T-helper 2 cell (primary cell): ENCODE measurements around the gene PASD1.
"Not testable (repeated sequence)": the region's sequence is repeated elsewhere in the genome, so short reads cannot be mapped to it uniquely, and the experiment has no call there.

Experiments used
- DNase-seq, 5 experiments: peaks; one replicate each; pipeline versions ENCODE4 v3.0.0 to v3.0.0-alpha.2; 2012 to 2022
- total RNA-seq, 2 donors: gene quantifications; one replicate each; lab custom pipeline; 2026; lab: John Stamatoyannopoulos, UW

Gene PASD1
- 0 reads per million in 2 donors for total RNA-seq

GRCh38 chrX:151563449-151563848 is at the start of gene PASD1:
TSS of gene PASD1 (plus strand) at chrX:151563675. CDS start at chrX:151601554, 37,879 bp downstream.
- DNase-seq: no peak

DNA sequence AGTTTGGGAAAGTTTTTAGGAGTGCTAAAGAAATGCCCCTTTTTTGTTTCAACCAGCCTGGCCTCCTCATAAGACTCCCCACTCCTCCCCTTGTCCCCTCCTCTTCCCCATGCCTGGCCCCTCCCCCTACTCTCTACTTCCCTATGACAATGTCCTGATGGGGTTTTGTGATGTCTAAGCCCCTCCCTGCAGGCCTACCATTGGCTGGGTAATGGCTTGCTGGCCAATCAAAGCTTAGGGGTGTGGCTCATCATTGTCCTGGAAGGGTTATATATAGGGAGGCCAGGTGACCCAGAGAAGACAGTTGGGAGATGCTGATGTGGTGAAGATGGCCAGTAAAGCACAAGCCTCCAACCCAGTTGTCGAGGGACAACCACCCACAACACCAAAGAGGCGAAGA is 48.2 kb upstream of the PASD1 start:
- no peak for DNase-seq

DNA sequence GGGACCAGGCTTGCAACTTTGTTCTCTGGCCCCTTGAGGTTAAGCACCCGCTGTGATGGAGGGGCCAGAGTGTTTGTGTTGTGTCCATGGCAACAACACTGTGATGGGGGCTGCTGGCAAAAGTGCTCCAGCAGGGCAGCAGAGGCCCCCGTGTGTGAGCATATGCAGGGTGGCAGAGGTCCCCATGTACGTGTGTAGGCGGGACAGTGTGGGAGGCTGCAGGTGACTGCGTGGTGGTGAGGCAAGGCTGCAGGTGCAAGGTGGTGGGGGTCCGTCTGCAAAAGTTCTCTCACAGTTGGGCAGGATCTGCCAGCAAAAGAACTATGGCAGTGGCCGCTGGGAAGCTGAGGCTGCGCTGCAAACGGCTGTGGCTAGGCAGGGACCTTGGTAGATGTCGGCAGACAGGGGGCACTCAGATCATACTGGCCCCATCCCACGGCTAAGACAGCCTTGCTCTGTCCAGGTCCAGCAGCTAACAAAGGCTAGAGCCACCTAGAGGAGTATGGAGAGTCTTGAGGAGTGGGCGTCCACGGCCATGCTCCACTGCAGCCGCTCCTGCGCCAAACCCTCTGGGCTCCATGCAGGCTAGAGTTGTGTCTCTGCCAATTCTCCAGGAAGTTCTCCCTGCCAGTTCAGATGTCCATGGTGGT is 46.8 kb upstream of the PASD1 start:
- no peak for DNase-seq

DNA sequence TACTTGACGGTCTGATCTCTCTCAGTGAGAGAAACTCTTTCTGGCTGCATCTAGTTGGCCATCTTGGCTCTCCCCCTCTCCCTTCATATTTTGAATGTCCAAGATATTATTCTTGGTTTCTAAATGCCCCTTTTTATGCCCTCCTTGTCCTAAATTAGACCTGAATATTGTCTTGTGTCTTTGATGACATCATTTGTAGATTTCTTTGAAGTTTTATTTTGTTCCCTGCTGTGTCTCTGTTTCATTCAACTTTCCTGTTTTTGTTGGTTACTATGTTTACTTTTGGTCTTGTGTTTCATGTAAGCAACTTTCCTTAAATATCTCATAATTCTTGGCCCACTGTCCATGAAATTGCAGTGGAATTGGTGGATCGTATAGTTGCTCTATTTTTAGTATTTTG is 46.1 kb upstream of the PASD1 start:
- DNase-seq: no peak

GRCh38 chrX:151523351-151523750 is 40.1 kb upstream of the PASD1 start:
- DNase-seq: no peak

GRCh38 chrX:151536571-151536970 is 26.9 kb upstream of the PASD1 start:
- DNase-seq: no peak

GRCh38 chrX:151537572-151537971 is 25.9 kb upstream of the PASD1 start:
- no peak for DNase-seq

GRCh38 chrX:151538190-151539122 is 25.0 kb upstream of the PASD1 start:
- no peak for DNase-seq

DNA sequence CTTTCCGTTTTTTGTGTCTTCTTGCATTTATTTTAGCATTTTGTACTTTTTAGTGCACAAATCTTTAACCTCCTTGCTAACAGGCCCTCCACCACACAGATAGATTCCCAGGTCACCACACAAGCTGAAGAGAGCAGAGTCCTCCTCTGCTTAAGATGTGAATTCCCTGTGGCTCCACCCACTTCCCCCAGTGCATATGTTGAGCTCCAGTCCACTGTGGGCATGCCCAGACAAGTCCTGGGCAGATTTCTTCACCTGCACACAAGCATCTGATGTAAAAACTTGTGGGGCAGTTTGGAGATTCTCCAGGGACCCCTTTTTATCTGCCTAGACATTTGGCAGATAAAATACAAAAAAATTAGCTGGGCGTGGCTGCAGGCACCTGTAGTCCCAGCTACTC is 19.8 kb upstream of the PASD1 start:
- DNase-seq: peak in 1 of 5 experiments; percentile 42

DNA sequence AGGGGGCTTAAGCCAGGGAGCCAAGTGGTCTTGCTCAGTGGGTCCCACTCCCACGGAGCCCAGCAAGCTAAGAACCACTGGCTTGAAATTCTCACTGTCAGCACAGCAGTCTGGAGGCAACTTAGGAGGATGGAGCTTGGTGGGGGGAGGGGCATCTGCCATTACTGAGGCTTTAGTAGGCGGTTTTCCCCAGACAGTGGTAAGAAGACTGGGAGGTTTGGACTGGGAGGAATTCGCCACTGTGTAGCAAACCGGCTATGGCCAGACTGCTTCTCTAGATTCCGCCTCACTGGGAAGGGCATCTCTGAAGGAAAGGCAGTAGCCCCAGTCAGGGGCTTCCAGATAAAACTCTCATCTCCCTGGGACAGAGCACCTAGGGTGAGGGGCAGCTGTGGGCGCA is 17.2 kb upstream of the PASD1 start:
- DNase-seq: not testable (repeated sequence)

DNA sequence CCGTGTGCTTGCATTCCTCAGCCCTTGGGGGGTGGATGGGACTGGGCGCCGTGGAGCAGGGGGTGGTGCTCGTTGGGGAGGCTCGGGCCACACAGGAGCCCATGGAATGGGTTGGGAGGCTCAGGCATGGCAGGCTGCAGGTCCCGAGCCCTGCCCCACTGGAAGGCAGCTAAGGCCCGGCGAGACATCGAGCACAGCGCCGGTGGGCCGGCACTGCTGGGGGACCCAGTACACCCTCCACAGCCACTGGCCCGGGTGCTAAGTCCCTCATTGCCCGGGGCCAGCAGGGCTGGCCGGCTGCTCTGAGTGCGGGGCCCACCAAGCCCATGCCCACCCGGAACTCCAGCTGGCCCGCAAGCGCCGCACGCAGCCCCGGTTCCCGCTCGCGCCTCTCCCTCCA is 12.3 kb upstream of the PASD1 start:
- DNase-seq: not testable (repeated sequence)

GRCh38 chrX:151552743-151553142 is 10.7 kb upstream of the PASD1 start:
- DNase-seq: no peak

GRCh38 chrX:151555301-151555700 is 8.2 kb upstream of the PASD1 start:
- not testable (repeated sequence) for DNase-seq

- not testable (repeated sequence) for DNase-seq
These were observed 990 bp upstream of the PASD1 start for GRCh38 chrX:151562485-151562884.

- DNase-seq: not testable (repeated sequence)
These were observed 472 bp upstream of the PASD1 start for GRCh38 chrX:151563003-151563402.

- DNase-seq: no peak
These were observed 560 bp downstream of the PASD1 start for GRCh38 chrX:151564035-151564434.

DNA sequence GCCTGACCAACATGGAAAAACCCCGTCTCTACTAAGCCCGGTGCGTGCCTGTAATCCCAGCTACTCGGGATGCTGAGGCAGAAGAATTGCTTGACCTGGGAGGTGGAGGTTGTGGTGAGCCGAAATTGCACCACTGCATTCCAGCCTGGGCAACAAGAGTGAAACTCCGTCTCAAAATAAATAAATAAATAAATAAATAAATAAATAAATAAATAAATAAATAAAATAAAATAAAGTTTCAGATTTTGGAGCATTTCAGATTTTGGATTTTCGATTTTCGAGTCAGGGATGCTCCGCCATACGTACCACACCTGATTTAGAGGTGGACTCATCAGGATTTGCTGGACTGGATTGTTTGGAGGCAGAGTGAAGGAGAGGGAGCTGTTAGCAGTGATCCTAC is 3.4 kb downstream of the PASD1 start:
- DNase-seq: not testable (repeated sequence)

DNA sequence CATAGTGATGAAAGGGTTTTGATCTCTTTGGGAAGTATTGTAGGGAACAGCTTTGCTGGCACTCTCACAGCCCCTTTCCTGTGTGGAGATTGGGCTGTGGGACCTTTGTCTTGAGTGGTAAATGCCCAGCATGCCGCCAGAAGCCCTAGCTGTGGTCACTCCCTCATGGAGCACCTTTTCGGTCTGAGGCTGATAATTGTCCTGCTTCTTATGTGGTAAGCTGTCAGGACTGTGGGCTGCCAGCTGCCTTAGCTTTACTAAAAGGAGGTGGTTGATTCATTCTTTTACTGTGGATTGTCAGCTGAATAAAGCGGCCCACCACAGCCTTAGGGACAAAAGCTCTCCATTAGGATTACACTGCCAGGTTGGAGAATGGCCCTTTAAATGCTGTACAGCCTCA is 7.1 kb downstream of the PASD1 start:
- no peak for DNase-seq

DNA sequence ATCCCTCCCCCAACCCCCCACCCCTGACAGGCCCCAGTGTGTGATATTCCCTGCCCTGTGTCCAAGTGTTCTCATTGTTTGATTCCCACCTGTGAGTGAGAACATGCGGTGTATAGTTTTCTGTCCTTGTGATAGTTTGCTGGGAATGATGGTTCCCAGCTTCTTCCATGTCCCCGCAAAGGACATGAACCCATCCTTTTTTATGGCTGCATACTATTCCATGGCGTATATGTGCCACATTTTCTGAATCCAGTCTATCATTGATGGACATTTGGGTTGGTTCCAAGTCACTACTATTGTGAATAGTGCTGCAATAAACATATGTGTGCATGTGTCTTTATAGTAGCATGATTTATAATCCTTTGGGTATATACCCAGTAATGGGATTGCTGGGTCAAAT is 29.9 kb downstream of the PASD1 start:
- not testable (repeated sequence) for DNase-seq

- DNase-seq: no peak
These were observed 32.8 kb downstream of the PASD1 start for GRCh38 chrX:151596282-151596681.

DNA sequence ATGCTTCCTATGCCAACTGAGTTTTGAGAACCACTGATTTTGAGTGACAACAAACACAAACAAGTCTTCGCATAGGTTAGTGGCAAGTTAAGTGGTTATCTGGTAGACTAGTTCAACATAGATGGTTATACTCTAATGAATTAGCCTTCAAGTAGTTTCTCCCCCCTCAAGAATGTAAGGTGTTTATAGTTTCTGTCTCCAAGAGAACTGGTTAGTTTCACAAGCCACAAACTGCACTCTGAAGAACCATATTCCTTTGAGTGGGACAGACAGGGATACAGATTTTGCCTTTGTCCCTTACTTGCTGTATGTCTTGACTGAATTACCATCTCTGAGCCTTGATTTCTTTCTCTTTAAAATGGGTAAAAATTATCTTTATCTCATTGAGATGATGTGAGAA is 41.5 kb downstream of the PASD1 start:
- DNase-seq: no peak

GRCh38 chrX:151609222-151609621 is 45.7 kb downstream of the PASD1 start:
- no peak for DNase-seq

GRCh38 chrX:151621422-151621821 is 57.9 kb downstream of the PASD1 start:
- DNase-seq: no peak

- DNase-seq: no peak
These were observed 61.2 kb downstream of the PASD1 start for GRCh38 chrX:151624677-151625076.
